ENCODE results near the gene SYT4. TPM values are rescaled to one million over a fixed set of nuclear protein-coding genes. Genes with fewer than 3 reads are reported as not detected.

Gene SYT4
- total and polyA plus RNA-seq, 9 of the 15 experiments (the other 6 are each of a cell fraction or from before 2014, with no cell fraction given): not detected

- TF ChIP-seq E2F6 (IDR thresholded peaks at IDR 0.05; ENCODE audit: borderline replicate concordance in 1 of 2, extremely low read depth in 1 of 2, insufficient read depth in 1 of 2, insufficient read length in 1 of 2, low read depth in 1 of 2, low read length in 1 of 2, poor library complexity in 1 of 2, severe bottlenecking in 1 of 2): no peak
- TF ChIP-seq ZNF57 (CRISPR knock-in tag; IDR thresholded peaks at IDR 0.05): no peak
- TF ChIP-seq MXI1 (IDR thresholded peaks at IDR 0.05; ENCODE audit: low read depth, low read length): no peak
- TF ChIP-seq NFE2 (IDR thresholded peaks at IDR 0.05; ENCODE audit: low read depth): no peak
- no peak for TF ChIP-seq NR1H2 (CRISPR knock-in tag; IDR thresholded peaks at IDR 0.05)
- no peak for TF ChIP-seq WHSC1 (IDR thresholded peaks at IDR 0.05; ENCODE audit: low read length)
- no peak for TF ChIP-seq RBM39 (optimal IDR thresholded peaks at IDR 0.05; ENCODE audit: low read depth, low read length)
Observed at GRCh38 chr18:43265465-43265864, 11.8 kb downstream of the SYT4 start (continued).

GRCh38 chr18:43248610-43249249 lies 28.6 kb downstream of the SYT4 start:
- no peaks in the 10 kb centered on the region for H3K4me1 ChIP-seq (replicated peaks in 1 of 2; ENCODE audit: control insufficient read depth in 2 of 2, insufficient read depth in 2 of 2, low read length in 2 of 2)
- H3K9me1 ChIP-seq (ENCODE audit: control insufficient read depth, insufficient read depth, low read length): no peaks in the 10 kb centered on the region
- no peaks in the 10 kb centered on the region for H4K20me1 ChIP-seq (replicated peaks; ENCODE audit: control insufficient read depth, insufficient read depth, low read length)
- in situ Hi-C loops (cut with MboI) (no loop called here), intact Hi-C loops (cut with micrococcal nuclease) (no loop called here)
- ChIA-PET CTCF (ENCODE audit: low intra/inter-chr PET ratio) (no interaction called here), POLR2A (no interaction called here)
- FAIRE-seq (no peak), DNase-seq (ENCODE audit: extremely low read depth in 1 of 4, low spot score in 3 of 4) (no peak), ATAC-seq (no peak)
- no peaks in the 10 kb centered on the region for H3K9me3 ChIP-seq (replicated peaks; ENCODE audit: control insufficient read depth, insufficient read depth, low read depth, low read length)
- no peaks in the 10 kb centered on the region for H3K27me3 ChIP-seq (ENCODE audit: control insufficient read depth in 2 of 2, insufficient read depth in 2 of 2, low read length in 2 of 2)
- no peaks in the 10 kb centered on the region for H3K36me3 ChIP-seq (ENCODE audit: control insufficient read depth, insufficient read depth, low read length)
- no peak overlapping the region for H3K9ac ChIP-seq (ENCODE audit: insufficient read depth in 1 of 2, low read depth in 2 of 2, low read length in 2 of 2)
- no TSS peak for BruUV-seq (replicated peaks)
- H3K4me2 ChIP-seq (ENCODE audit: insufficient read depth, low read length): no peak overlapping the region
- no peak for TF ChIP-seq FOS (IDR thresholded peaks at IDR 0.05; ENCODE audit: extremely low read depth, insufficient read length)
- TF ChIP-seq HLTF (IDR thresholded peaks at IDR 0.05): no peak
- TF ChIP-seq KLF1 (tag; IDR thresholded peaks at IDR 0.05): no peak
- TF ChIP-seq BCLAF1 (IDR thresholded peaks at IDR 0.05; ENCODE audit: borderline replicate concordance in 1 of 2, control insufficient read depth in 1 of 2, low read depth in 2 of 2, low read length in 1 of 2): no peak
- TF ChIP-seq RBM17 (IDR thresholded peaks at IDR 0.05; ENCODE audit: borderline replicate concordance, low read depth, low read length): no peak
- TF ChIP-seq POLR2AphosphoS2 (IDR thresholded peaks at IDR 0.05; ENCODE audit: low read length): no peak
- no peak for TF ChIP-seq NFATC3 (IDR thresholded peaks at IDR 0.05)
- 0% methylated on average over 1 of the region's 1 CpG for WGBS (ENCODE audit: insufficient coverage, low coverage, missing lambda C conversion rate)
- no peaks in the 10 kb centered on the region for H3K79me2 ChIP-seq (ENCODE audit: control insufficient read depth, insufficient read depth, low read length)
- H3K4me3 ChIP-seq: no peak overlapping the region
- no peak overlapping the region for H2AFZ ChIP-seq (ENCODE audit: low read depth, low read length)
- no peak overlapping the region for H3K27ac ChIP-seq (ENCODE audit: extremely low read depth, low read depth, low read length)
